Esophagus muscularis mucosa (tissue), 3 donors: ENCODE measurements around the gene SCYGR6.

ENCODE experiments used
- CTCF ChIP-seq, 3 experiments: fragments of 200-600 bp in 2 of 3; fragments of 450-650 bp in 1 of 3; sonication (generic) in 2 of 3; IDR thresholded peaks; one replicate each; pipeline ENCODE4 v1.5.1; 2017 to 2019; ENCODE audit warnings: antibody characterized with exemption in 3 of 3, mild to moderate bottlenecking in 2 of 3, moderate library complexity in 1 of 3
- POLR2AphosphoS5 ChIP-seq, 2 donors: sonication (generic); formaldehyde crosslinking; IDR thresholded peaks; one replicate each; pipeline ENCODE4 v1.6.1; 2017; ENCODE audit warnings: antibody characterized with exemption in 2 of 2

GRCh38 chr2:227717687-227718567 is 6.6 kb downstream of the SCYGR6 start, which contains the start of gene SLC19A3:
- TF ChIP-seq POLR2AphosphoS5 (IDR thresholded peaks at IDR 0.05) (peak; percentile 32 to 37), CTCF (IDR thresholded peaks at IDR 0.05) (no peak)
